Endodermal cell (in vitro differentiated cells): ENCODE measurements around the gene CYP2B6. TPM values are rescaled to one million over a fixed set of nuclear protein-coding genes. Genes with fewer than 3 reads are reported as not detected.

ENCODE experiments used
- DNase-seq: peaks from one replicate; pipeline ENCODE4 v3.0.0-alpha.2; 2017
- H3K27ac ChIP-seq: 2 replicates; pipeline ENCODE4 v1.5.1; 2013; ENCODE audit warnings: mild to moderate bottlenecking, low read depth, low read length, moderate library complexity
- H3K27me3 ChIP-seq: 2 replicates; pipeline ENCODE4 v1.6.1; 2013; ENCODE audit warnings: mild to moderate bottlenecking, low read length, moderate library complexity; ENCODE audit not compliant: insufficient read depth, control insufficient read depth, poor library complexity, severe bottlenecking
- H3K36me3 ChIP-seq: 2 replicates; pipeline ENCODE4 v1.7.0; 2013; ENCODE audit warnings: mild to moderate bottlenecking, low read length, moderate library complexity; ENCODE audit not compliant: control insufficient read depth, insufficient read depth
- H3K4me1 ChIP-seq: one replicate; pipeline ENCODE4 v1.7.0; 2013; ENCODE audit warnings: low read length; ENCODE audit not compliant: control insufficient read depth, insufficient read depth
- H3K4me3 ChIP-seq: 2 replicates; pipeline ENCODE4 v1.5.1; 2013; ENCODE audit warnings: mild to moderate bottlenecking, low read length, moderate library complexity
- H3K9ac ChIP-seq: 2 replicates; pipeline ENCODE4 v1.6.1; 2013; ENCODE audit warnings: mild to moderate bottlenecking, low read length, moderate library complexity; ENCODE audit not compliant: poor library complexity, severe bottlenecking; ENCODE audit errors: extremely low read depth
- H3K9me3 ChIP-seq: 2 replicates; pipeline ENCODE4 v1.6.1; 2013; ENCODE audit warnings: mild to moderate bottlenecking, low read length, moderate library complexity; ENCODE audit not compliant: control insufficient read depth
- H3K27ac Mint-ChIP-seq: 2 replicates; pipeline ENCODE4 v1.8.0; 2020; ENCODE audit warnings: mixed read lengths
- H3K27me3 Mint-ChIP-seq: 2 replicates; pipeline ENCODE4 v1.8.0; 2021; ENCODE audit warnings: mild to moderate bottlenecking, mixed read lengths; ENCODE audit not compliant: insufficient read depth
- H3K36me3 Mint-ChIP-seq: 2 replicates; pipeline ENCODE4 v1.8.0; 2020; ENCODE audit warnings: low read depth, mixed read lengths
- H3K4me1 Mint-ChIP-seq: 2 replicates; pipeline ENCODE4 v1.8.0; 2020; ENCODE audit warnings: mixed read lengths
- H3K4me3 Mint-ChIP-seq: 2 replicates; pipeline ENCODE4 v1.8.0; 2020; ENCODE audit warnings: mild to moderate bottlenecking, moderate library complexity, mixed read lengths
- H3K9me3 Mint-ChIP-seq: 2 replicates; pipeline ENCODE4 v1.8.0; 2020; ENCODE audit warnings: mild to moderate bottlenecking, mixed read lengths
- WGBS, 2 experiments: methylation state at CpG; one replicate each; pipeline versions ENCODE4 v1.1.5 to v1.1.7; 2013; ENCODE audit warnings: missing lambda C conversion rate in 2 of 2, mixed read lengths in 1 of 2; ENCODE audit not compliant: insufficient coverage in 1 of 2, insufficient read length in 1 of 2; 5-methylcytosine and 5-hydroxymethylcytosine counted together
- total RNA-seq, 2 donors: library from RNA; stranded (reverse); fragmentation: NEBNext Ultra II Directional in 1 of 2; extraction: Animal tissue kit (Norgen Biotek cat#: 25700) in 1 of 2; gene quantifications; 2 replicates in 1 of 2; 3 replicates in 1 of 2; pipeline ENCODE4 v1.2.1, GENCODE V29; 2021
- TF ChIP-seq, protein P1 (sequence below): fragments of 200-600 bp; sonication (generic); conservative IDR thresholded peaks from 2 replicates; pipeline ENCODE4 v1.5.0; 2021; ENCODE audit warnings: antibody characterized with exemption, mild to moderate bottlenecking

Gene CYP2B6
- total RNA-seq, 2 donors from 2014 or later: 0.75 TPM; not detected in 1

DNA sequence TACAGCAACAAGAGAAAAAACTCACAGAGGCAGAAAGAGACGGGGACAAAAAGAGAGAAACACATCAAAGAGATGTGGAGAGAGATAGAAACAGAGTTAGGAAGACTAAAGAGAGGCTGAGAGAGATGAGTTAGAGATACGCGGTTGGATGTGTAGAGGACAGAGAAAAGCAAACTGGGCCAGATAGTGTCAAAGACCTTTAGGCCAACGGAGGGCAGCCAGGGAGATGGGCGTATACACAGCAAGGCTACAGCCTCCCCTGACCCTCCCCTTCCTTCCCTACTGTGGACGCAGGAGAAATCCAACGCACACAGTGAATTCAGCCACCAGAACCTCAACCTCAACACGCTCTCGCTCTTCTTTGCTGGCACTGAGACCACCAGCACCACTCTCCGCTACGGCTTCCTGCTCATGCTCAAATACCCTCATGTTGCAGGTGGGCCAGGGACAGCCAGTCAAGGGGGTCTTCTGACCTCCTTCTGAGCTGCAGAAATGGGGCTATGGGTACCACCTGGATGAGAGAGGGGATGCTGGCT lies 18.7 kb downstream of the CYP2B6 start:
- TF ChIP-seq, protein P1, sequence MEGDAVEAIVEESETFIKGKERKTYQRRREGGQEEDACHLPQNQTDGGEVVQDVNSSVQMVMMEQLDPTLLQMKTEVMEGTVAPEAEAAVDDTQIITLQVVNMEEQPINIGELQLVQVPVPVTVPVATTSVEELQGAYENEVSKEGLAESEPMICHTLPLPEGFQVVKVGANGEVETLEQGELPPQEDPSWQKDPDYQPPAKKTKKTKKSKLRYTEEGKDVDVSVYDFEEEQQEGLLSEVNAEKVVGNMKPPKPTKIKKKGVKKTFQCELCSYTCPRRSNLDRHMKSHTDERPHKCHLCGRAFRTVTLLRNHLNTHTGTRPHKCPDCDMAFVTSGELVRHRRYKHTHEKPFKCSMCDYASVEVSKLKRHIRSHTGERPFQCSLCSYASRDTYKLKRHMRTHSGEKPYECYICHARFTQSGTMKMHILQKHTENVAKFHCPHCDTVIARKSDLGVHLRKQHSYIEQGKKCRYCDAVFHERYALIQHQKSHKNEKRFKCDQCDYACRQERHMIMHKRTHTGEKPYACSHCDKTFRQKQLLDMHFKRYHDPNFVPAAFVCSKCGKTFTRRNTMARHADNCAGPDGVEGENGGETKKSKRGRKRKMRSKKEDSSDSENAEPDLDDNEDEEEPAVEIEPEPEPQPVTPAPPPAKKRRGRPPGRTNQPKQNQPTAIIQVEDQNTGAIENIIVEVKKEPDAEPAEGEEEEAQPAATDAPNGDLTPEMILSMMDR: no peak
- H3K4me3 ChIP-seq: no peak overlapping the region
- Mint-ChIP-seq H3K4me3 (no peak overlapping the region), H3K4me1 (peaks cover 5% of the 10 kb centered on the region), H3K9me3 (peaks cover 1% of the 10 kb centered on the region), H3K27ac (no peak overlapping the region), H3K27me3 (peaks cover 18% of the 10 kb centered on the region), H3K36me3 (no peaks in the 10 kb centered on the region)
- no peak for DNase-seq
- no peaks in the 10 kb centered on the region for H3K4me1 ChIP-seq
- no peak overlapping the region for H3K27ac ChIP-seq
- no peak overlapping the region for H3K9ac ChIP-seq
- no peaks in the 10 kb centered on the region for H3K36me3 ChIP-seq
- WGBS, 2 experiments: 91% methylated on average over 1 to 11 of the region's 11 CpGs
- no peaks in the 10 kb centered on the region for H3K27me3 ChIP-seq
- H3K9me3 ChIP-seq: no peaks in the 10 kb centered on the region

GRCh38 chr19:41013359-41013758 lies 22.3 kb downstream of the CYP2B6 start:
- Histone ChIP-seq H3K9ac (no peak overlapping the region), H3K4me3 (no peak overlapping the region), H3K36me3 (no peaks in the 10 kb centered on the region), H3K27me3 (no peaks in the 10 kb centered on the region), H3K9me3 (no peaks in the 10 kb centered on the region), H3K27ac (no peak overlapping the region), H3K4me1 (no peaks in the 10 kb centered on the region)
- 84 to 90% methylated on average over 3 of the region's 3 CpGs for WGBS, 2 experiments
- no peaks in the 10 kb centered on the region for H3K36me3 Mint-ChIP-seq
- no peaks in the 10 kb centered on the region for H3K9me3 Mint-ChIP-seq
- TF ChIP-seq, protein P1: no peak
- no peak overlapping the region for H3K4me3 Mint-ChIP-seq
- H3K27ac Mint-ChIP-seq: no peak overlapping the region
- DNase-seq: peak; percentile 2
- H3K27me3 Mint-ChIP-seq: peaks cover 11% of the 10 kb centered on the region
- H3K4me1 Mint-ChIP-seq: peaks cover 5% of the 10 kb centered on the region

GRCh38 chr19:41014643-41015042 lies 23.6 kb downstream of the CYP2B6 start:
- WGBS, 2 experiments: 93 to 100% methylated on average over 1 of the region's 1 CpG
- Histone ChIP-seq H3K4me3 (no peak overlapping the region), H3K27me3 (no peaks in the 10 kb centered on the region), H3K36me3 (no peaks in the 10 kb centered on the region), H3K9ac (no peak overlapping the region), H3K27ac (no peak overlapping the region), H3K4me1 (no peaks in the 10 kb centered on the region), H3K9me3 (no peaks in the 10 kb centered on the region)
- H3K27ac Mint-ChIP-seq: no peak overlapping the region
- H3K4me1 Mint-ChIP-seq: peaks cover under 1% of the 10 kb centered on the region
- H3K9me3 Mint-ChIP-seq: no peaks in the 10 kb centered on the region
- H3K4me3 Mint-ChIP-seq: no peak overlapping the region
- DNase-seq: no peak
- H3K27me3 Mint-ChIP-seq: peaks cover 7% of the 10 kb centered on the region
- TF ChIP-seq, protein P1: no peak
- no peaks in the 10 kb centered on the region for H3K36me3 Mint-ChIP-seq
